ENCODE results near the gene LZTR1. TPM values are rescaled to one million over a fixed set of nuclear protein-coding genes. Genes with fewer than 3 reads are reported as not detected.
A peak's percentile ranks its signal among the peaks of the same experiment; 100 is the strongest.
"Not testable (repeated sequence)": the region's sequence is repeated elsewhere in the genome, so short reads cannot be mapped to it uniquely, and the experiment has no call there.

Gene LZTR1
- total and polyA plus RNA-seq, 7 donors = 10.2 to 50.4 (median 31.4) TPM

- Histone ChIP-seq H3K27me3 (no peaks in the 10 kb centered on the region), H3K4me1 (peaks cover 0 to 24% (median 18%) of the 10 kb centered on the region in 4 donors), H3K36me3 (no peaks in the 10 kb centered on the region), H3K9me3 (no peaks in the 10 kb centered on the region), H3K4me3 (peak within 1 kb of the TSS; percentile 16 to 54 (median 48)), H3K27ac (peak within 1 kb of the TSS in 3 of 4 donors; percentile 12 to 48 (median 45))
- peak; percentile 94 for DNase-seq
- WGBS, 2 donors = 6 to 8% methylated on average over 47 of the region's 47 CpGs
- no peak for TF ChIP-seq POLR2AphosphoS5 (IDR thresholded peaks at IDR 0.05)
- no peak for TF ChIP-seq EP300 (IDR thresholded peaks at IDR 0.05)
- no peak for TF ChIP-seq CTCF (IDR thresholded peaks at IDR 0.05)
- intact Hi-C loops (cut with DNase I) = loop anchor here (5.0 kb wide), 1 partner anchor 43 kb away; the partner anchor contains the start of gene THAP7
Measured at GRCh38 chr22:21045585-21046294, 63.6 kb downstream of the LZTR1 start, which contains the start of gene LRRC74B. Gene LRRC74B, plus strand, starts transcription at chr22:21045946. Its CDS starts 41 bp downstream, at chr22:21045987.

- TF ChIP-seq EP300 (IDR thresholded peaks at IDR 0.05) (no peak), POLR2AphosphoS5 (IDR thresholded peaks at IDR 0.05) (no peak), POLR2A (IDR thresholded peaks at IDR 0.05) (no peak), CTCF (IDR thresholded peaks at IDR 0.05) (no peak)
- intact Hi-C loops (cut with DNase I) = loop anchor here (5.0 kb wide), 1 partner anchor 45 kb away; the partner anchor contains the start of gene THAP7
- DNase-seq = no peak
- no peak overlapping the region for H3K27ac ChIP-seq
- no peaks in the 10 kb centered on the region for H3K36me3 ChIP-seq
- no peaks in the 10 kb centered on the region for H3K9me3 ChIP-seq
- H3K27me3 ChIP-seq = no peaks in the 10 kb centered on the region
- no peak overlapping the region for H3K4me3 ChIP-seq
- WGBS, 2 donors = 86 to 93% methylated on average over 14 of the region's 14 CpGs
- peaks cover 0 to 24% (median 18%) of the 10 kb centered on the region in 4 donors for H3K4me1 ChIP-seq
Measured at GRCh38 chr22:21047035-21047661, 65.1 kb downstream of the LZTR1 start.

- no peak for TF ChIP-seq POLR2A (IDR thresholded peaks at IDR 0.05)
- TF ChIP-seq POLR2AphosphoS5 (IDR thresholded peaks at IDR 0.05) = no peak
- no peak for TF ChIP-seq CTCF (IDR thresholded peaks at IDR 0.05)
- no peak for TF ChIP-seq EP300 (IDR thresholded peaks at IDR 0.05)
- intact Hi-C loops (cut with DNase I) = loop anchor here (5.0 kb wide), 1 partner anchor 45 kb away; the partner anchor contains the start of gene THAP7
- Histone ChIP-seq H3K9me3 (no peaks in the 10 kb centered on the region), H3K27ac (no peak overlapping the region), H3K4me3 (no peak overlapping the region), H3K4me1 (peaks cover 0 to 24% (median 18%) of the 10 kb centered on the region in 4 donors), H3K27me3 (no peaks in the 10 kb centered on the region), H3K36me3 (no peaks in the 10 kb centered on the region)
- DNase-seq = no peak
- 54 to 77% methylated on average over 7 of the region's 7 CpGs for WGBS, 2 donors
Measured at GRCh38 chr22:21047730-21048129, 65.6 kb downstream of the LZTR1 start.

- not testable (repeated sequence) for H3K36me3 ChIP-seq, H3K27me3 ChIP-seq, DNase-seq, H3K4me3 ChIP-seq, H3K27ac ChIP-seq, H3K9me3 ChIP-seq
- peaks cover 0 to 24% (median 18%) of the 10 kb centered on the region in 4 donors for H3K4me1 ChIP-seq
- intact Hi-C loops (cut with DNase I) = loop anchor here (5.0 kb wide), 1 partner anchor 46 kb away; the partner anchor contains the start of gene THAP7
- 79 to 83% methylated on average over 5 of the region's 5 CpGs for WGBS, 2 donors
Measured at GRCh38 chr22:21048448-21048847, 66.4 kb downstream of the LZTR1 start.

Small RNA genes within 50 kb of the gene (small RNA-seq; reads per million reads assigned to genes)
- gene MIR649 = 0 reads per million in 3 donors

Other genes with a start within 250 kb of the LZTR1 start
- gene SERPIND1, start 208.2 kb upstream of the LZTR1 start, total RNA-seq = not detected
- gene SERPIND1, start 208.2 kb upstream of the LZTR1 start, polyA plus RNA-seq = under 1 TPM in 1 of 3 donors, not detected in 2; 0.04 TPM
- 100 to 1,000 TPM in 1 of 4 donors, 10 to 100 TPM in 3; 63.5 to 137 (median 75.0) TPM for gene PI4KA, start 123.5 kb upstream of the LZTR1 start, total RNA-seq
- 10 to 100 TPM; 26.1 to 53.7 (median 26.4) TPM for gene PI4KA, start 123.5 kb upstream of the LZTR1 start, polyA plus RNA-seq
- gene SNAP29, start 123.3 kb upstream of the LZTR1 start, total RNA-seq = 10 to 100 TPM; 20.0 to 25.5 (median 22.8) TPM
- 10 to 100 TPM; 16.2 to 24.0 (median 20.2) TPM for gene SNAP29, start 123.3 kb upstream of the LZTR1 start, polyA plus RNA-seq
- gene CRKL, start 64.9 kb upstream of the LZTR1 start, total RNA-seq = 10 to 100 TPM; 35.6 to 37.1 (median 36.4) TPM
- 10 to 100 TPM; 16.8 to 25.0 (median 21.3) TPM for gene CRKL, start 64.9 kb upstream of the LZTR1 start, polyA plus RNA-seq
- 1 to 10 TPM in 3 of 4 donors, under 1 TPM in 1; 0.66 to 1.9 (median 1.3) TPM for gene AIFM3, start 15.0 kb upstream of the LZTR1 start, total RNA-seq
- 100 to 1,000 TPM in 1 of 3 donors, 10 to 100 TPM in 2; 72.6 to 105 (median 91.3) TPM for gene AIFM3, start 15.0 kb upstream of the LZTR1 start, polyA plus RNA-seq
- 10 to 100 TPM; 39.2 to 59.4 (median 45.4) TPM for gene THAP7, start 19.8 kb downstream of the LZTR1 start, total RNA-seq
- 10 to 100 TPM; 19.9 to 32.0 (median 22.2) TPM for gene THAP7, start 19.8 kb downstream of the LZTR1 start, polyA plus RNA-seq
- 1 to 10 TPM; 1.1 to 2.0 (median 1.3) TPM for gene P2RX6, start 32.9 kb downstream of the LZTR1 start, total RNA-seq
- gene P2RX6, start 32.9 kb downstream of the LZTR1 start, polyA plus RNA-seq = under 1 TPM in 2 of 3 donors, not detected in 1; under 0.01 to 0.77 TPM
- under 1 TPM in 3 of 4 donors, not detected in 1; 0.16 to 0.71 (median 0.41) TPM for gene SLC7A4, start 50.3 kb downstream of the LZTR1 start, total RNA-seq
- gene SLC7A4, start 50.3 kb downstream of the LZTR1 start, polyA plus RNA-seq = 1 to 10 TPM in 2 of 3 donors, under 1 TPM in 1; 0.46 to 2.6 (median 1.2) TPM
- not detected for gene LRRC74B, start 63.6 kb downstream of the LZTR1 start, total RNA-seq
- gene LRRC74B, start 63.6 kb downstream of the LZTR1 start, polyA plus RNA-seq = under 1 TPM in 2 of 3 donors, not detected in 1; under 0.01 to 0.06 TPM

Data from sigmoid colon (tissue), 7 donors.